Liver (tissue), 9 donors: Measurements from ENCODE around the gene HOXB3. TPM values are rescaled to one million over a fixed set of nuclear protein-coding genes. Genes with fewer than 3 reads are reported as not detected.

Experiments used
- DNase-seq: peaks from one replicate; pipeline ENCODE4 v3.0.0-alpha.2; 2017; ENCODE audit warnings: low spot score
- H3K27ac ChIP-seq, 2 donors: one replicate each; pipeline ENCODE4 v1.7.0; 2013; ENCODE audit warnings: inconsistent platforms in 2 of 2, low read length in 2 of 2, control low read depth in 1 of 2, low read depth in 1 of 2, mild to moderate bottlenecking in 1 of 2
- H3K27me3 ChIP-seq, 4 donors: one replicate each; pipeline versions ENCODE4 v1.6.1 to v1.7.0; 2013; ENCODE audit warnings: low read length in 3 of 4, inconsistent platforms in 1 of 4, mild to moderate bottlenecking in 1 of 4, moderate library complexity in 1 of 4; ENCODE audit not compliant: control insufficient read depth in 4 of 4, insufficient read depth in 4 of 4
- H3K36me3 ChIP-seq, 4 donors: one replicate each; pipeline versions ENCODE4 v1.6.1 to v1.7.0; 2013; ENCODE audit warnings: low read length in 3 of 4, mild to moderate bottlenecking in 3 of 4, low read depth in 1 of 4, moderate library complexity in 1 of 4; ENCODE audit not compliant: control insufficient read depth in 4 of 4, insufficient read depth in 3 of 4
- H3K4me1 ChIP-seq, 4 donors: one replicate each; pipeline versions ENCODE4 v1.6.1 to v1.7.0; 2013; ENCODE audit warnings: low read length in 3 of 4, mild to moderate bottlenecking in 3 of 4, moderate library complexity in 1 of 4; ENCODE audit not compliant: control insufficient read depth in 4 of 4, insufficient read depth in 4 of 4
- H3K4me3 ChIP-seq, 3 donors: one replicate each; pipeline versions ENCODE4 v1.6.1 to v1.7.0; 2013; ENCODE audit warnings: low read length in 3 of 3, control low read depth in 1 of 3, low read depth in 1 of 3, mild to moderate bottlenecking in 1 of 3
- H3K9ac ChIP-seq, 2 donors: one replicate each; pipeline ENCODE4 v1.7.0; 2013; ENCODE audit warnings: low read length in 2 of 2, mild to moderate bottlenecking in 2 of 2, moderate library complexity in 2 of 2, control low read depth in 1 of 2, low read depth in 1 of 2
- H3K9me3 ChIP-seq, 4 donors: one replicate each; pipeline versions ENCODE4 v1.6.1 to v1.7.0; 2013; ENCODE audit warnings: low read length in 3 of 4; ENCODE audit not compliant: control insufficient read depth in 4 of 4
- FOXA2 ChIP-seq: IDR thresholded peaks from 2 replicates; pipeline ENCODE4 v1.6.1; 2016; ENCODE audit warnings: antibody characterized with exemption
- HNF4G ChIP-seq: IDR thresholded peaks from 2 replicates; pipeline ENCODE4 v1.6.1; 2016; ENCODE audit warnings: antibody characterized with exemption
- MAX ChIP-seq: IDR thresholded peaks from 2 replicates; pipeline ENCODE4 v1.6.1; 2016; ENCODE audit warnings: antibody characterized with exemption
- NR2F2 ChIP-seq: IDR thresholded peaks from 2 replicates; pipeline ENCODE4 v1.6.1; 2016; ENCODE audit warnings: antibody characterized with exemption
- RXRA ChIP-seq, 2 donors: IDR thresholded peaks; 2 replicates each; pipeline ENCODE4 v1.6.1; 2017 to 2018; ENCODE audit warnings: antibody characterized with exemption in 2 of 2, mild to moderate bottlenecking in 1 of 2
- SP1 ChIP-seq: IDR thresholded peaks from 2 replicates; pipeline ENCODE4 v1.6.1; 2018; ENCODE audit warnings: antibody characterized with exemption, mild to moderate bottlenecking
- WGBS: extraction: QIAGEN DNeasy Blood & Tissue Kit; methylation state at CpG from one replicate; pipeline ENCODE4 v1.1.7; 2013; 5-methylcytosine and 5-hydroxymethylcytosine counted together
- polyA plus RNA-seq, 2 donors: library from polyadenylated mRNA; stranded (reverse) in 1 of 2; unstranded in 1 of 2; fragments of 200-250 nt in 1 of 2; fragments of >200 nt in 1 of 2; fragmentation: Nextera tagmentation in 1 of 2; extraction: Ambion mirVana in 1 of 2; gene quantifications; one replicate each; pipeline versions ENCODE4 v1.2.1 to v1.2.3, GENCODE V29; 2013 to 2015
- total RNA-seq, 2 donors: library from RNA; depleted of rRNA; stranded (reverse); fragments of >200 nt; gene quantifications; one replicate each; pipeline ENCODE4 v1.2.3, GENCODE V29; 2014
- TF ChIP-seq, protein P1 (sequence below): IDR thresholded peaks from 2 replicates; pipeline ENCODE4 v1.6.1; 2016; ENCODE audit warnings: antibody characterized with exemption
- TF ChIP-seq, protein P2 (sequence below): fragments of 150-350 bp; IDR thresholded peaks from 2 replicates; pipeline ENCODE4 v1.5.1; 2017; ENCODE audit warnings: improper control_type of control experiment, low read depth, low read length; ENCODE audit not compliant: missing input control
- donor health status: healthy.
- donor health status: healthy.
- donor health status: healthy.
- donor health status: healthy.
- donor health status: healthy.

Gene HOXB3
- total and polyA plus RNA-seq, 4 donors = 0.75 to 2.2 (median 1.2) TPM

GRCh38 chr17:48583708-48584222 lies 6.3 kb downstream of the HOXB3 start:
- TF ChIP-seq, protein P1, sequence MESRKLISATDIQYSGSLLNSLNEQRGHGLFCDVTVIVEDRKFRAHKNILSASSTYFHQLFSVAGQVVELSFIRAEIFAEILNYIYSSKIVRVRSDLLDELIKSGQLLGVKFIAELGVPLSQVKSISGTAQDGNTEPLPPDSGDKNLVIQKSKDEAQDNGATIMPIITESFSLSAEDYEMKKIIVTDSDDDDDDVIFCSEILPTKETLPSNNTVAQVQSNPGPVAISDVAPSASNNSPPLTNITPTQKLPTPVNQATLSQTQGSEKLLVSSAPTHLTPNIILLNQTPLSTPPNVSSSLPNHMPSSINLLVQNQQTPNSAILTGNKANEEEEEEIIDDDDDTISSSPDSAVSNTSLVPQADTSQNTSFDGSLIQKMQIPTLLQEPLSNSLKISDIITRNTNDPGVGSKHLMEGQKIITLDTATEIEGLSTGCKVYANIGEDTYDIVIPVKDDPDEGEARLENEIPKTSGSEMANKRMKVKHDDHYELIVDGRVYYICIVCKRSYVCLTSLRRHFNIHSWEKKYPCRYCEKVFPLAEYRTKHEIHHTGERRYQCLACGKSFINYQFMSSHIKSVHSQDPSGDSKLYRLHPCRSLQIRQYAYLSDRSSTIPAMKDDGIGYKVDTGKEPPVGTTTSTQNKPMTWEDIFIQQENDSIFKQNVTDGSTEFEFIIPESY = no peak
- TF ChIP-seq NR2F2 = no peak
- DNase-seq = no peak
- peaks cover 4 to 30% (median 11%) of the 10 kb centered on the region in 4 donors for H3K27me3 ChIP-seq
- no peaks in the 10 kb centered on the region for H3K9me3 ChIP-seq
- H3K27ac ChIP-seq = no peak overlapping the region
- no peak overlapping the region for H3K4me3 ChIP-seq
- H3K9ac ChIP-seq = no peak overlapping the region
- 41% methylated on average over 3 of the region's 3 CpGs for WGBS
- no peaks in the 10 kb centered on the region for H3K36me3 ChIP-seq
- H3K4me1 ChIP-seq = peaks cover 3 to 24% (median 13%) of the 10 kb centered on the region in 4 donors

- peak overlapping the region; percentile 75 to 82 for H3K27ac ChIP-seq
- peaks cover 3 to 24% (median 13%) of the 10 kb centered on the region in 4 donors for H3K4me1 ChIP-seq
- no peaks in the 10 kb centered on the region for H3K36me3 ChIP-seq
- H3K9me3 ChIP-seq = no peaks in the 10 kb centered on the region
- 22% methylated on average over 7 of the region's 7 CpGs for WGBS
- TF ChIP-seq NR2F2 (no peak), RXRA (IDR thresholded peaks at IDR 0.05) (peak in 1 of 2 donors; percentile 4), SP1 (peak; percentile 2)
- DNase-seq = no peak
- no peak overlapping the region for H3K9ac ChIP-seq
- H3K4me3 ChIP-seq = no peak overlapping the region
- peaks cover 4 to 30% (median 11%) of the 10 kb centered on the region in 4 donors for H3K27me3 ChIP-seq
Observed at GRCh38 chr17:48582750-48583069, 7.3 kb downstream of the HOXB3 start.

DNA sequence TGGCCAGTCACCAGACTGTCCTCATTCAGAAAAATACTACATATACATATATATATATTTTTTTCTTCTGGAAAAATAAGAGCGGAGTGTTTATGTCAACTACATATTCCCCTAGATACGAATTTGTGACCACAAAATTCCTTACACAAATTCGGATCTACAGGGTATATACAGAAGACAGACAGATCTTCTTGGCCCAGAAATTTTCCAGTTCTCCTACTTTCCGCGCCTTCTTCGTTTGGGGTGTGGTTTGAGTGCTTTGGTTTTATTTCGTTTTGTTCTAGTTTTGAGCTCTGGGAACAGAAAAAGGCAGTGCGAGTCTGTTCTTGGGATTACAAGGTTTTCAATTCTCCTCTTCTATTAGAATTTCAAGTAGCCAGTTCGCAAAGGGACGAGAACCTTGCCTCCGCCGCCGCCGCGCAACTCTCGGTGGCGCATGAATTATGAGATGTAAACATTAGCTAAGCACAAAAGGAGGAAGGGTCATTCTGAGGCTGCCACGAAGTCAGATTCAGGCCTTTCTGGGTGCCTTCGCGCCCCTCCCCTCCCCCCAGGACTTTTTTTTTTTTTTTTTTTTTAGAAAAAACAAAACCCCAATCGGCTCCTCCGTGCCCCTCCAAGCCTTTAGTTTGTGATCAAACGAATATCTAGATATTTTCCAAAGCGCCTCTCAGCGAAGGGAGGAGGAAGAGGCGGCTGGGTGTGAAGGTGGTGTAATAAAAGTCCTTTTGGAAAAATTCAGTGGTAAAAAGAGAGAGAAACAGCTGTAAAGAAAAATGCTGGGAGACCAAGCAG lies 10.1 kb downstream of the HOXB3 start:
- Histone ChIP-seq H3K9me3 (no peaks in the 10 kb centered on the region), H3K27me3 (peaks cover 4 to 19% (median 9%) of the 10 kb centered on the region in 4 donors), H3K36me3 (no peaks in the 10 kb centered on the region), H3K27ac (peak overlapping the region; percentile 50 to 75), H3K9ac (peak overlapping the region in 1 of 2 donors; percentile 36), H3K4me3 (no peak overlapping the region), H3K4me1 (peaks cover 0 to 7% (median 3%) of the 10 kb centered on the region in 4 donors)
- DNase-seq = no peak
- WGBS = 16% methylated on average over 26 of the region's 26 CpGs
- TF ChIP-seq FOXA2 (no peak), SP1 (no peak), MAX (no peak), HNF4G (no peak)
- TF ChIP-seq, protein P2, sequence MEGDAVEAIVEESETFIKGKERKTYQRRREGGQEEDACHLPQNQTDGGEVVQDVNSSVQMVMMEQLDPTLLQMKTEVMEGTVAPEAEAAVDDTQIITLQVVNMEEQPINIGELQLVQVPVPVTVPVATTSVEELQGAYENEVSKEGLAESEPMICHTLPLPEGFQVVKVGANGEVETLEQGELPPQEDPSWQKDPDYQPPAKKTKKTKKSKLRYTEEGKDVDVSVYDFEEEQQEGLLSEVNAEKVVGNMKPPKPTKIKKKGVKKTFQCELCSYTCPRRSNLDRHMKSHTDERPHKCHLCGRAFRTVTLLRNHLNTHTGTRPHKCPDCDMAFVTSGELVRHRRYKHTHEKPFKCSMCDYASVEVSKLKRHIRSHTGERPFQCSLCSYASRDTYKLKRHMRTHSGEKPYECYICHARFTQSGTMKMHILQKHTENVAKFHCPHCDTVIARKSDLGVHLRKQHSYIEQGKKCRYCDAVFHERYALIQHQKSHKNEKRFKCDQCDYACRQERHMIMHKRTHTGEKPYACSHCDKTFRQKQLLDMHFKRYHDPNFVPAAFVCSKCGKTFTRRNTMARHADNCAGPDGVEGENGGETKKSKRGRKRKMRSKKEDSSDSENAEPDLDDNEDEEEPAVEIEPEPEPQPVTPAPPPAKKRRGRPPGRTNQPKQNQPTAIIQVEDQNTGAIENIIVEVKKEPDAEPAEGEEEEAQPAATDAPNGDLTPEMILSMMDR = no peak
